ENCODE results near the gene SPRN.

Gene SPRN

GRCh38 chr10:133460208-133460769 lies 35.9 kb upstream of the SPRN start:
- no peak overlapping the region for H3K4me3 ChIP-seq (ENCODE audit: low read depth, low read length)
- no peak for DNase-seq (ENCODE audit: low read depth)
- no peak for TF ChIP-seq CTCF (conservative IDR thresholded peaks at IDR 0.05; ENCODE audit: low read depth, low read length)

- DNase-seq (ENCODE audit: low read depth): no peak
- no peak overlapping the region for H3K4me3 ChIP-seq (ENCODE audit: low read depth, low read length)
- TF ChIP-seq CTCF (conservative IDR thresholded peaks at IDR 0.05; ENCODE audit: low read depth, low read length): no peak
These were observed 35.2 kb upstream of the SPRN start for GRCh38 chr10:133459454-133460207.

- TF ChIP-seq CTCF (conservative IDR thresholded peaks at IDR 0.05; ENCODE audit: low read depth, low read length): no peak
- no peak for DNase-seq (ENCODE audit: low read depth)
- H3K4me3 ChIP-seq (ENCODE audit: low read depth, low read length): no peak overlapping the region
These were observed 34.5 kb upstream of the SPRN start for GRCh38 chr10:133458710-133459453.

GRCh38 chr10:133458021-133458709 lies 33.7 kb upstream of the SPRN start:
- no peak overlapping the region for H3K4me3 ChIP-seq (ENCODE audit: low read depth, low read length)
- no peak for TF ChIP-seq CTCF (conservative IDR thresholded peaks at IDR 0.05; ENCODE audit: low read depth, low read length)
- DNase-seq (ENCODE audit: low read depth): no peak

GRCh38 chr10:133457100-133457841 lies 32.8 kb upstream of the SPRN start:
- no peak for TF ChIP-seq CTCF (conservative IDR thresholded peaks at IDR 0.05; ENCODE audit: low read depth, low read length)
- no peak overlapping the region for H3K4me3 ChIP-seq (ENCODE audit: low read depth, low read length)
- DNase-seq (ENCODE audit: low read depth): no peak
